ENCODE data around the gene CAPZA3. TPM values are rescaled to one million over a fixed set of nuclear protein-coding genes. Genes with fewer than 3 reads are reported as not detected.

CAPZA3 gene
- total RNA-seq, 1 donor from 2014 or later, result not detected

- DNase-seq, result no peak
- H3K27me3 Mint-ChIP-seq (ENCODE audit: unreplicated experiment), result no peaks in the 10 kb centered on the region
- H3K36me3 Mint-ChIP-seq (ENCODE audit: unreplicated experiment), result peaks cover 8% of the 10 kb centered on the region
- no peak overlapping the region for H3K27ac Mint-ChIP-seq (ENCODE audit: unreplicated experiment)
- H3K9me3 Mint-ChIP-seq (ENCODE audit: unreplicated experiment), result no peaks in the 10 kb centered on the region
- H3K4me3 Mint-ChIP-seq (ENCODE audit: unreplicated experiment), result no peak overlapping the region
- H3K4me1 Mint-ChIP-seq (ENCODE audit: low read depth, unreplicated experiment), result no peaks in the 10 kb centered on the region
- TF ChIP-seq CTCF (IDR thresholded peaks at IDR 0.05; ENCODE audit: partially characterized antibody, unreplicated experiment), result no peak
Measured at GRCh38 chr12:18731156-18731555, 6.8 kb upstream of the CAPZA3 start.

- Mint-ChIP-seq H3K4me1 (ENCODE audit: low read depth, unreplicated experiment) (peaks cover 22% of the 10 kb centered on the region), H3K27ac (ENCODE audit: unreplicated experiment) (no peak overlapping the region)
- DNase-seq, result no peak
Measured at GRCh38 chr12:18747895-18748294, 10.0 kb downstream of the CAPZA3 start.

GRCh38 chr12:18749386-18749957, 11.6 kb downstream of the CAPZA3 start:
- H3K9me3 Mint-ChIP-seq (ENCODE audit: unreplicated experiment), result peaks cover 2% of the 10 kb centered on the region
- peak overlapping the region; percentile 44 for H3K27ac Mint-ChIP-seq (ENCODE audit: unreplicated experiment)
- no peaks in the 10 kb centered on the region for H3K36me3 Mint-ChIP-seq (ENCODE audit: unreplicated experiment)
- no peak for DNase-seq
- H3K27me3 Mint-ChIP-seq (ENCODE audit: unreplicated experiment), result no peaks in the 10 kb centered on the region
- peaks cover 36% of the 10 kb centered on the region for H3K4me1 Mint-ChIP-seq (ENCODE audit: low read depth, unreplicated experiment)
- no peak for TF ChIP-seq CTCF (IDR thresholded peaks at IDR 0.05; ENCODE audit: partially characterized antibody, unreplicated experiment)
- H3K4me3 Mint-ChIP-seq (ENCODE audit: unreplicated experiment), result no peak overlapping the region

More at GRCh38 chr12:18747895-18748294, 10.0 kb downstream of the CAPZA3 start:
- Mint-ChIP-seq H3K36me3 (ENCODE audit: unreplicated experiment) (no peaks in the 10 kb centered on the region), H3K9me3 (ENCODE audit: unreplicated experiment) (peaks cover 2% of the 10 kb centered on the region), H3K4me3 (ENCODE audit: unreplicated experiment) (no peak overlapping the region), H3K27me3 (ENCODE audit: unreplicated experiment) (no peaks in the 10 kb centered on the region)
- no peak for TF ChIP-seq CTCF (IDR thresholded peaks at IDR 0.05; ENCODE audit: partially characterized antibody, unreplicated experiment)

- Mint-ChIP-seq H3K4me1 (ENCODE audit: low read depth, unreplicated experiment) (peaks cover 36% of the 10 kb centered on the region), H3K9me3 (ENCODE audit: unreplicated experiment) (peaks cover 2% of the 10 kb centered on the region), H3K36me3 (ENCODE audit: unreplicated experiment) (no peaks in the 10 kb centered on the region), H3K27me3 (ENCODE audit: unreplicated experiment) (no peaks in the 10 kb centered on the region), H3K27ac (ENCODE audit: unreplicated experiment) (no peak overlapping the region), H3K4me3 (ENCODE audit: unreplicated experiment) (no peak overlapping the region)
- TF ChIP-seq CTCF (IDR thresholded peaks at IDR 0.05; ENCODE audit: partially characterized antibody, unreplicated experiment), result no peak
- DNase-seq, result no peak
Measured at GRCh38 chr12:18750085-18750484, 12.2 kb downstream of the CAPZA3 start.

GRCh38 chr12:18751866-18752265, 13.9 kb downstream of the CAPZA3 start:
- no peak for TF ChIP-seq CTCF (IDR thresholded peaks at IDR 0.05; ENCODE audit: partially characterized antibody, unreplicated experiment)
- peaks cover 2% of the 10 kb centered on the region for H3K9me3 Mint-ChIP-seq (ENCODE audit: unreplicated experiment)
- H3K27me3 Mint-ChIP-seq (ENCODE audit: unreplicated experiment), result no peaks in the 10 kb centered on the region
- peaks cover 36% of the 10 kb centered on the region for H3K4me1 Mint-ChIP-seq (ENCODE audit: low read depth, unreplicated experiment)
- H3K27ac Mint-ChIP-seq (ENCODE audit: unreplicated experiment), result no peak overlapping the region
- no peaks in the 10 kb centered on the region for H3K36me3 Mint-ChIP-seq (ENCODE audit: unreplicated experiment)
- H3K4me3 Mint-ChIP-seq (ENCODE audit: unreplicated experiment), result no peak overlapping the region
- DNase-seq, result no peak

Data from glutamatergic neuron (in vitro differentiated cells).